ENCODE results near the gene TADA3.

DNA sequence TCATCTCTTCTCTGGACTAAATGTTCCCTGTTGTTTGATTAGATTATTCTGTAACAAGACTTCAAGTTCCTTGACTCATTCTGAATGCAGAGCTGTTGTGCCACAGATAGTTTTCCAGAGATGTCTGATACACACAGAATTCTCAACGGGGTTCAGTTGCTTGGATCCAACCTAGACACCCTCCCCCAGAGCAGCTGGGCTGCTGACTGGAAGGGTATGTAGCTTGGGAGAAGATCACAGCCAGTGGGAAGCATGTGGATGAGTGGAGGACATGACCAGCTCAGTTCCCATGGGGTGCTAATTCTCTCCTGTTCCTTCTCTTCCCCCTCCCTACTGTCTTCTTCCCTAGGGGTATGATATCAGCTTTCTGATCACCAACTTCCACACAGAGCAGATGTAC is 11.2 kb upstream of the TADA3 start:
- TF ChIP-seq CTCF (IDR thresholded peaks at IDR 0.05) (no peak), POLR2AphosphoS5 (IDR thresholded peaks at IDR 0.05) (no peak), POLR2A (IDR thresholded peaks at IDR 0.05) (no peak), EP300 (IDR thresholded peaks at IDR 0.05; ENCODE audit: low read depth) (no peak)
